GM12864 (cell line): ENCODE measurements around the gene CD300A.
A peak's percentile ranks its signal among the peaks of the same experiment; 100 is the strongest.

ENCODE experiments used
- DNase-seq: peaks from one replicate; pipeline ENCODE4 v3.0.0-alpha.2; 2011; ENCODE audit warnings: low read depth
- H3K4me3 ChIP-seq: 2 replicates; pipeline ENCODE4 v1.5.1; 2011; ENCODE audit warnings: mild to moderate bottlenecking, low read depth, low read length, control low read depth
- CTCF ChIP-seq: IDR thresholded peaks from 2 replicates; pipeline ENCODE4 v1.5.1; 2011; ENCODE audit warnings: low read depth, mild to moderate bottlenecking, moderate library complexity, low read length, control low read depth, inconsistent platforms; ENCODE audit errors: missing control alignments

The CD300A gene

GRCh38 chr17:74460996-74461395, 5.4 kb upstream of the CD300A start:
- no peak for DNase-seq
- TF ChIP-seq CTCF: no peak
- H3K4me3 ChIP-seq: no peak overlapping the region

- no peak overlapping the region for H3K4me3 ChIP-seq
- no peak for TF ChIP-seq CTCF
- DNase-seq: no peak
Observed at GRCh38 chr17:74461611-74462010, 4.8 kb upstream of the CD300A start.

DNA sequence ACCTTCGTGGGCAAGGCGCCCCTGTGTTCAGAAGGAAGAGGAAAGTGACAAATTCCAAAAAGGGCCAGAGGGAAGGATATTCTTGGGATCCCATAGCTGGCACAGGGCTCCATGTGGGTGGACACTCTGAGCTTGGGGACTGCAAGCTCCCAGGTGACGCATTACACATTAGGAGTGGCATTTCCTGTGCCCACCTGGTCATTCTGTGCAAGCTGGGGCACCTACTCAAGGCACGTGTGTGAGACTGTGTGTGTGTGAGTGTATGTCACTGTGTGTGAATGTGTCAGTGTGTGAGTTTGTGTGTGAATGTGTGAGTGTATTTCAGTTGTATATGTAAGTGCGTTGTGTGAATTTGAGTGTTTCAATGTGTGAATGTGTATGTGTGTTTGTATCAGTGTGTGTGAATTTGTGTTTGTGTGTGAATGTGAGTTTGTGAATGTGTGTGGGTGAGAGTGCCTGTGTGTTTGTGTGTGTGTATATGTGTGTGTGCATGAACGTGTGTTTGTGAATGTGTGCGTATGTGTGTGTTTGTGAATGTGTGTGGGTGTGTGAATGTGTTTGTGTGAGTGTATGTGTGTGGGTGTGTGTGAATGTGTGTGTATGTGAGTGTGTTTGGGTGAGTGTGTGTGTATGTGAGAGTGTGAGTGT, 1.6 kb upstream of the CD300A start:
- no peak overlapping the region for H3K4me3 ChIP-seq
- no peak for DNase-seq
- no peak for TF ChIP-seq CTCF

DNA sequence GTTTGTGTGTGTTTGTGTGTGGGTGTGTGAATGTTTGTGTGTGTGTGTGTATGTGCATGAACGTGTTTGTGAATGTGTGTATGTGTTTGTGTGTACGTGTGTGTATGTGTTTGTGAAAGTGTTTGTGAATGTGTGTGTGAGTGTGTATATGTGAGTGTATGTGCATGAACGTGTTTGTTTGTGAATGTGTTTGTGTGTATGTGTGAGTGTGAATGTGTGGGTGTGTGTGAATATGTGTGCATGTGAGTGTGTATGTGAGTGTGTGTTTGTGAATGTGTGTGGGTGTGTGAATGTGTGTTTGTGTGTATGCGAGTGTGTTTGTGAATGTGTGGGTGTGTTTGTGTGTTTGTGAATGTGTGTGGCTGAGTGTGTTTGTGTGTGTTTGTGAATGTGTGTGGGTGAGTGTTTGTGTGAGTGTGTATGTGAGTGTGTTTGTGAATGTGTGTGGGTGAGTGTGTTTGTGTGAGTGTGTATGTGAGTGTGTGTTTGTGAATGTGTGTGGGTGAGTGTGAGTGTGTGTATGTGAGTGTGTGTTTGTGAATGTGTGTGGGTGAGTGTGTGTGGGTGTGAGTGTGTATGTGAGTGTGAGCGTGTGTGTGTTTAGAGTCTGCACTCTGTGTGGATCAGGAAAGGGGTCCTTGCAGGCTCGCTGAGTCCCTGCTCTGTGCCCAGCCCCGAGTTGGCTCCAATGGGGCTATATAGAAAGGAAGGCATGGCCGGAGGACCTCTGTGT, 890 bp upstream of the CD300A start:
- H3K4me3 ChIP-seq: peak overlapping the region; percentile 80
- no peak for TF ChIP-seq CTCF
- no peak for DNase-seq

DNA sequence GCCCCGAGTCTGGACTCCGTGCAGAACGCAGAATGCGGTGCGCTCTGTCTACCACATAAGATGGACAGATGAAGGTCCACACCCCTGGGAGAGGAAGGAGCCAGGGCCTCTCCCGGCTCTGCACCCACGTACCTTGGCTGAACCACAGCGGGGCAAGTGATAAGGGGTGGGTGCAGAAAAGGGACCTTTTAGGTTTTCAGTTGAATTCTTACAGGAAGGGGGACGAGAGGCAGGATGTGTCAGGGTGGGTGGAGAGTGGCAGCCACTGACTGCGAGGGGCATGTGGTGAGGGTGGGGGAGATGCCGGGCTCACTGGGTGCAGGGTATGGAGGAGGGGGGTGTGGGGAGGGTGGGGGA, 372 bp downstream of the CD300A start:
- peak overlapping the region; percentile 80 for H3K4me3 ChIP-seq
- no peak for TF ChIP-seq CTCF
- DNase-seq: no peak

DNA sequence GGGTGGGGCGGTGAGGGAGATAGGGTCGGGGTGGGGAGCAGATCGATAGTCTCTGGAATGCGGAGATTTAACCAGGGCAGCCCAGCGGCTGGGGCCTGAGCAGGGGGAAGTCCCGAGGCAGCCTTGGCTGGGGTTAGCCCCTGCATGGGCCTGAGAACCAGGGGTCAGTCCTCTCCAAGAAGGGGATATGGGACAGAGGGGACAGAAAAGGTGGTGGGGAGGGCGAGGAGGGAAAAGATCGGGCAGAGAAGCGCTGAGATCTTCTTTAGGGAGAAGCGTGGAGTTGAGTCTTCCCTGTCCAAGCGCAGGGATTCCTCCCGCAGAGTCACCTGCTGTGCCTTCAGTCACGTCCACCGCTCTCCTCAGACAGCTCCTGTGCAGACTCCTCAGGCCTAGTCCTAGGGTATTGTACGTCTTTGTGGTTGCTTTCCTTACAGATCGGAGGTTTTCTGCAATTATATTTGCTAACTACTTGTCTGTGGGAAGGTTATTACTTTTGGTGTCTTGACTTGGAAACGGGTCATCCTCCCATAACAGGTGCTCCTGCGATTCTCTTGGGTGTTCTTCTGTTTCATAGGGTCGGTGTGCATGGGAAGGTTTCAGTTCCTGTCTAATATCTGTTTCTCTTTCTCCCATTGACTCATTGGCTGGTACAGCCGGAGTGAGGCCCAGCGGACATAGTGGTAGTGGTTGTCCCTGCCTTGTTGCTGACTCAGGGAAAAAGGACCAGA, 952 bp downstream of the CD300A start:
- DNase-seq: peak; percentile 79
- no peak for TF ChIP-seq CTCF
- H3K4me3 ChIP-seq: peak overlapping the region; percentile 80
